ENCODE data around the gene ARHGAP18.

Gene ARHGAP18

GRCh38 chr6:129732034-129732433, 22.1 kb upstream of the ARHGAP18 start:
- no peak overlapping the region for H3K4me3 ChIP-seq (ENCODE audit: low read depth, low read length)
- H3K4me1 ChIP-seq (ENCODE audit: control insufficient read depth in 1 of 2, insufficient read depth in 2 of 2, low read length in 2 of 2), result no peaks in the 10 kb centered on the region
- DNase-seq, result no peak
- no peak overlapping the region for H4K12ac ChIP-seq (ENCODE audit: low read depth, low read length)
- no peaks in the 10 kb centered on the region for H3K27me3 ChIP-seq (ENCODE audit: insufficient read depth, low read length)
- H2BK120ac ChIP-seq (ENCODE audit: insufficient read depth, low read length, poor library complexity), result no peak overlapping the region
- no peak overlapping the region for H3K9ac ChIP-seq (ENCODE audit: low read length)
- WGBS (ENCODE audit: extremely low coverage, insufficient coverage, insufficient read length), result no CpG with 5 or more reads among the region's 2 CpGs
- H3K27ac ChIP-seq (ENCODE audit: low read depth, low read length), result no peak overlapping the region
- no peak overlapping the region for H2BK12ac ChIP-seq (ENCODE audit: low read length)
- H3K4ac ChIP-seq (ENCODE audit: low read depth, low read length), result no peak overlapping the region
- H3K4me2 ChIP-seq (ENCODE audit: low read length), result no peak overlapping the region
- H3K9me3 ChIP-seq (ENCODE audit: insufficient read depth, low read depth, low read length), result no peaks in the 10 kb centered on the region
- H2BK5ac ChIP-seq (ENCODE audit: low read depth, low read length, poor library complexity), result no peak overlapping the region
- no peak overlapping the region for H2AFZ ChIP-seq (ENCODE audit: insufficient read depth, low read length, poor library complexity)
- H3K14ac ChIP-seq (ENCODE audit: low read length), result no peak overlapping the region
- H3K79me1 ChIP-seq (ENCODE audit: low read length), result no peaks in the 10 kb centered on the region
- no peak overlapping the region for H2AK5ac ChIP-seq (ENCODE audit: low read length)
- H3K79me2 ChIP-seq (ENCODE audit: control insufficient read depth, insufficient read depth, low read length, poor library complexity), result no peaks in the 10 kb centered on the region
- H3K18ac ChIP-seq (ENCODE audit: low read length), result no peak overlapping the region
- H4K91ac ChIP-seq (ENCODE audit: low read depth, low read length), result no peak overlapping the region
- H3K36me3 ChIP-seq (ENCODE audit: control insufficient read depth in 1 of 2, insufficient read depth in 2 of 2, low read length in 2 of 2), result no peaks in the 10 kb centered on the region
- no peak overlapping the region for H3K23ac ChIP-seq (ENCODE audit: low read length)
- no peak overlapping the region for H4K8ac ChIP-seq (ENCODE audit: low read depth, low read length)

DNA sequence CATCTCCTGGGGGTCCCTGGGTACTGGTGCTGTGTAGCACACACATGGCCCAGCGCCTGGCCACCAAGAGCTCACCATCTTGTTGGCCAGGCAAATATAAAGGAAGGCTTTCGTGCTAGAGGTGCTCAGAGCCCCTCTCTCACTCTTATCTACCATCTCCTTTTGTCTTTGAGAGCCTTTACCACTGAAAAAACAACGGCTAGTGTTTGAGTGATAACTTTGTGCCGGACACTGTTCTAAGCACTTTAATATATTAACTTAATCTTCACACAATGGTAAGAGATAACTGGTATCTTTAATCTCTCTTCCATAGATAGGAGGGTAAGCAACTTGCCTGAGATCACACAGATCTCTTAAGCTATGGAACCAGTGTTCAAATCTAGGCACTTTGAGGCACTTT, 21.5 kb upstream of the ARHGAP18 start:
- Histone ChIP-seq H3K27me3 (ENCODE audit: insufficient read depth, low read length) (no peaks in the 10 kb centered on the region), H3K23ac (ENCODE audit: low read length) (no peak overlapping the region), H4K8ac (ENCODE audit: low read depth, low read length) (no peak overlapping the region), H3K36me3 (ENCODE audit: control insufficient read depth in 1 of 2, insufficient read depth in 2 of 2, low read length in 2 of 2) (no peaks in the 10 kb centered on the region), H3K4me2 (ENCODE audit: low read length) (no peak overlapping the region), H3K9me3 (ENCODE audit: insufficient read depth, low read depth, low read length) (no peaks in the 10 kb centered on the region), H3K9ac (ENCODE audit: low read length) (no peak overlapping the region), H2BK120ac (ENCODE audit: insufficient read depth, low read length, poor library complexity) (no peak overlapping the region), H4K12ac (ENCODE audit: low read depth, low read length) (no peak overlapping the region), H2AFZ (ENCODE audit: insufficient read depth, low read length, poor library complexity) (no peak overlapping the region), H3K14ac (ENCODE audit: low read length) (no peak overlapping the region), H2BK5ac (ENCODE audit: low read depth, low read length, poor library complexity) (no peak overlapping the region), H3K79me2 (ENCODE audit: control insufficient read depth, insufficient read depth, low read length, poor library complexity) (no peaks in the 10 kb centered on the region), H3K79me1 (ENCODE audit: low read length) (no peaks in the 10 kb centered on the region), H2BK12ac (ENCODE audit: low read length) (no peak overlapping the region), H3K4ac (ENCODE audit: low read depth, low read length) (no peak overlapping the region), H4K91ac (ENCODE audit: low read depth, low read length) (no peak overlapping the region), H3K27ac (ENCODE audit: low read depth, low read length) (no peak overlapping the region), H2AK5ac (ENCODE audit: low read length) (no peak overlapping the region), H3K18ac (ENCODE audit: low read length) (no peak overlapping the region), H3K4me3 (ENCODE audit: low read depth, low read length) (no peak overlapping the region), H3K4me1 (ENCODE audit: control insufficient read depth in 1 of 2, insufficient read depth in 2 of 2, low read length in 2 of 2) (no peaks in the 10 kb centered on the region)
- no CpG with 5 or more reads among the region's 4 CpGs for WGBS (ENCODE audit: extremely low coverage, insufficient coverage, insufficient read length)
- DNase-seq, result no peak

GRCh38 chr6:129730477-129731165, 20.6 kb upstream of the ARHGAP18 start:
- Histone ChIP-seq H3K14ac (ENCODE audit: low read length) (no peak overlapping the region), H3K79me1 (ENCODE audit: low read length) (no peaks in the 10 kb centered on the region), H2AK5ac (ENCODE audit: low read length) (no peak overlapping the region), H4K8ac (ENCODE audit: low read depth, low read length) (no peak overlapping the region), H3K18ac (ENCODE audit: low read length) (no peak overlapping the region), H3K27me3 (ENCODE audit: insufficient read depth, low read length) (no peaks in the 10 kb centered on the region), H3K79me2 (ENCODE audit: control insufficient read depth, insufficient read depth, low read length, poor library complexity) (no peaks in the 10 kb centered on the region), H2BK12ac (ENCODE audit: low read length) (no peak overlapping the region), H3K4me2 (ENCODE audit: low read length) (no peak overlapping the region), H3K9me3 (ENCODE audit: insufficient read depth, low read depth, low read length) (no peaks in the 10 kb centered on the region), H3K36me3 (ENCODE audit: control insufficient read depth in 1 of 2, insufficient read depth in 2 of 2, low read length in 2 of 2) (no peaks in the 10 kb centered on the region), H4K91ac (ENCODE audit: low read depth, low read length) (no peak overlapping the region), H3K4me1 (ENCODE audit: control insufficient read depth in 1 of 2, insufficient read depth in 2 of 2, low read length in 2 of 2) (no peaks in the 10 kb centered on the region), H2BK120ac (ENCODE audit: insufficient read depth, low read length, poor library complexity) (no peak overlapping the region), H2AFZ (ENCODE audit: insufficient read depth, low read length, poor library complexity) (no peak overlapping the region), H3K23ac (ENCODE audit: low read length) (no peak overlapping the region), H3K4ac (ENCODE audit: low read depth, low read length) (no peak overlapping the region), H3K27ac (ENCODE audit: low read depth, low read length) (no peak overlapping the region), H4K12ac (ENCODE audit: low read depth, low read length) (no peak overlapping the region), H2BK5ac (ENCODE audit: low read depth, low read length, poor library complexity) (no peak overlapping the region), H3K9ac (ENCODE audit: low read length) (no peak overlapping the region), H3K4me3 (ENCODE audit: low read depth, low read length) (no peak overlapping the region)
- no CpG with 5 or more reads among the region's 8 CpGs for WGBS (ENCODE audit: extremely low coverage, insufficient coverage, insufficient read length)
- peak; percentile 21 to 75 for DNase-seq

DNA sequence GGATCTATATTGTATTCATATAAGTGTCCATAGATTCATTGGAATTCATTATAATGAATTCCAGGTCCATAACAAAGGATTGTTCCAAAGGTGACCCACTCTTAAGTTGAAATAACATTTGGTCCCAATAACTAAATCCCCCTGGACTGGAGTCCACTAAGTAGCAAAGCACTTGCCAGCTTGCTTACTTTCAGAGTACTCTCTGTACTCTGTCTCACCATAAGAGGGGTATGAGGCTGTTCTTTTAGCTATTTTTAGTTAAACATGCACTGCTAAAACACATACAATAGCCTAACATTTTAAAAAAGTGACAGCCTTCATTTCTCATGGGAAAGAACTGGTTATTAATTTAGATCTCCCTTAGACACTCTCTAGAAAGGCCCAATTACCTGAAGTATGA, 16.7 kb upstream of the ARHGAP18 start:
- no peak for DNase-seq
- Histone ChIP-seq H2AFZ (ENCODE audit: insufficient read depth, low read length, poor library complexity) (no peak overlapping the region), H3K9me3 (ENCODE audit: insufficient read depth, low read depth, low read length) (no peaks in the 10 kb centered on the region), H2BK12ac (ENCODE audit: low read length) (no peak overlapping the region), H4K91ac (ENCODE audit: low read depth, low read length) (no peak overlapping the region), H4K12ac (ENCODE audit: low read depth, low read length) (no peak overlapping the region), H3K4me3 (ENCODE audit: low read depth, low read length) (no peak overlapping the region), H3K14ac (ENCODE audit: low read length) (no peak overlapping the region), H3K36me3 (ENCODE audit: control insufficient read depth in 1 of 2, insufficient read depth in 2 of 2, low read length in 2 of 2) (no peaks in the 10 kb centered on the region), H2AK5ac (ENCODE audit: low read length) (no peak overlapping the region), H3K9ac (ENCODE audit: low read length) (no peak overlapping the region), H3K4me1 (ENCODE audit: control insufficient read depth in 1 of 2, insufficient read depth in 2 of 2, low read length in 2 of 2) (no peaks in the 10 kb centered on the region), H3K4me2 (ENCODE audit: low read length) (no peak overlapping the region), H2BK5ac (ENCODE audit: low read depth, low read length, poor library complexity) (no peak overlapping the region), H3K4ac (ENCODE audit: low read depth, low read length) (no peak overlapping the region), H4K8ac (ENCODE audit: low read depth, low read length) (no peak overlapping the region), H3K27ac (ENCODE audit: low read depth, low read length) (no peak overlapping the region), H2BK120ac (ENCODE audit: insufficient read depth, low read length, poor library complexity) (no peak overlapping the region), H3K27me3 (ENCODE audit: insufficient read depth, low read length) (no peaks in the 10 kb centered on the region), H3K79me1 (ENCODE audit: low read length) (no peaks in the 10 kb centered on the region), H3K23ac (ENCODE audit: low read length) (no peak overlapping the region), H3K18ac (ENCODE audit: low read length) (no peak overlapping the region), H3K79me2 (ENCODE audit: control insufficient read depth, insufficient read depth, low read length, poor library complexity) (no peaks in the 10 kb centered on the region)

Measured in trophoblast cell (in vitro differentiated cells and primary cell).